Uterus (tissue), 2 donors: ENCODE measurements around the gene SORL1.

Source experiments
- POLR2A ChIP-seq, 2 donors: fragments of 450-650 bp; IDR thresholded peaks; one replicate each; pipeline ENCODE4 v1.6.1; 2016; ENCODE audit warnings: antibody characterized with exemption in 2 of 2, mild to moderate bottlenecking in 1 of 2, moderate library complexity in 1 of 2
- TF ChIP-seq, protein P1 (sequence below), 4 experiments: fragments of 200-600 bp in 2 of 4; fragments of 450-650 bp in 2 of 4; sonication (generic) in 2 of 4; IDR thresholded peaks; one replicate each; pipeline ENCODE4 v1.5.1; 2016 to 2019; ENCODE audit warnings: antibody characterized with exemption in 4 of 4, mild to moderate bottlenecking in 2 of 4, moderate library complexity in 1 of 4

- TF ChIP-seq, protein P1, sequence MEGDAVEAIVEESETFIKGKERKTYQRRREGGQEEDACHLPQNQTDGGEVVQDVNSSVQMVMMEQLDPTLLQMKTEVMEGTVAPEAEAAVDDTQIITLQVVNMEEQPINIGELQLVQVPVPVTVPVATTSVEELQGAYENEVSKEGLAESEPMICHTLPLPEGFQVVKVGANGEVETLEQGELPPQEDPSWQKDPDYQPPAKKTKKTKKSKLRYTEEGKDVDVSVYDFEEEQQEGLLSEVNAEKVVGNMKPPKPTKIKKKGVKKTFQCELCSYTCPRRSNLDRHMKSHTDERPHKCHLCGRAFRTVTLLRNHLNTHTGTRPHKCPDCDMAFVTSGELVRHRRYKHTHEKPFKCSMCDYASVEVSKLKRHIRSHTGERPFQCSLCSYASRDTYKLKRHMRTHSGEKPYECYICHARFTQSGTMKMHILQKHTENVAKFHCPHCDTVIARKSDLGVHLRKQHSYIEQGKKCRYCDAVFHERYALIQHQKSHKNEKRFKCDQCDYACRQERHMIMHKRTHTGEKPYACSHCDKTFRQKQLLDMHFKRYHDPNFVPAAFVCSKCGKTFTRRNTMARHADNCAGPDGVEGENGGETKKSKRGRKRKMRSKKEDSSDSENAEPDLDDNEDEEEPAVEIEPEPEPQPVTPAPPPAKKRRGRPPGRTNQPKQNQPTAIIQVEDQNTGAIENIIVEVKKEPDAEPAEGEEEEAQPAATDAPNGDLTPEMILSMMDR (IDR thresholded peaks at IDR 0.05) = no peak
- no peak for TF ChIP-seq POLR2A (IDR thresholded peaks at IDR 0.05)
Measured at GRCh38 chr11:121664144-121664543, 212.0 kb downstream of the SORL1 start.
